IMR-90 (cell line): ENCODE measurements around the gene IFNL1. TPM values are rescaled to one million over a fixed set of nuclear protein-coding genes. Genes with fewer than 3 reads are reported as not detected.
A peak's percentile ranks its signal among the peaks of the same experiment; 100 is the strongest.

ENCODE experiments used
- ATAC-seq: fragments of 200-7000 bp; cut with Tn5 transposase; 2 replicates; pipeline ENCODE4 v1.9.1; 2020; ENCODE audit warnings: low read depth, mild to moderate bottlenecking, moderate library complexity
- BruUV-seq: library from RNA; stranded (reverse); fragments of 400-500 nt; replicated peaks from 2 replicates; lab custom pipeline; 2021; lab: Mats Ljungman, UMichigan
- CTCF ChIA-PET: fragments of 300-600 bp; formaldehyde crosslinking; extraction: SDS; loops from one replicate; lab custom pipeline; 2021; ENCODE audit warnings: antibody characterized with exemption; lab: Yijun Ruan, JAX
- POLR2A ChIA-PET: fragments of 300-600 bp; sonication (Branson Sonifier 250); formaldehyde crosslinking; loops from one replicate; lab custom pipeline; 2022; ENCODE audit warnings: antibody characterized with exemption; ENCODE audit not compliant: unreplicated experiment; lab: Charles Lee
- DNase-seq: peaks from one replicate; pipeline ENCODE4 v3.0.0; 2013
- H2AFZ ChIP-seq: replicated peaks from 2 replicates; pipeline ENCODE3; 2013; ENCODE audit warnings: low read length, mild to moderate bottlenecking; ENCODE audit not compliant: poor library complexity
- H2AK5ac ChIP-seq: 2 replicates; pipeline ENCODE4 v1.6.1; 2013; ENCODE audit warnings: low read depth, low read length, inconsistent platforms
- H2AK9ac ChIP-seq: replicated peaks from 2 replicates; pipeline ENCODE3; 2013; ENCODE audit warnings: mild to moderate bottlenecking, low read depth, low read length, moderate library complexity; ENCODE audit not compliant: poor library complexity
- H2BK120ac ChIP-seq: 2 replicates; pipeline ENCODE4 v1.6.1; 2013; ENCODE audit warnings: low read depth, low read length, inconsistent platforms
- H2BK15ac ChIP-seq: 3 replicates; pipeline ENCODE4 v1.6.1; 2013; ENCODE audit warnings: low read depth, low read length, inconsistent platforms
- H2BK20ac ChIP-seq: 2 replicates; pipeline ENCODE4 v1.6.1; 2013; ENCODE audit warnings: low read depth, mild to moderate bottlenecking, inconsistent platforms, low read length, moderate library complexity
- H2BK5ac ChIP-seq: 2 replicates; pipeline ENCODE4 v1.6.1; 2013; ENCODE audit warnings: mild to moderate bottlenecking, low read depth, low read length, inconsistent platforms; ENCODE audit not compliant: poor library complexity, severe bottlenecking
- H3K14ac ChIP-seq: replicated peaks from 2 replicates; pipeline ENCODE4 v1.6.1; 2013; ENCODE audit warnings: low read depth, low read length, inconsistent platforms
- H3K18ac ChIP-seq: 2 replicates; pipeline ENCODE4 v1.6.1; 2013; ENCODE audit warnings: low read depth, low read length, control low read depth
- H3K23ac ChIP-seq: 2 replicates; pipeline ENCODE4 v1.6.1; 2013; ENCODE audit warnings: low read depth, low read length, inconsistent platforms
- H3K27ac ChIP-seq: 2 replicates; pipeline ENCODE4 v1.5.1; 2013; ENCODE audit warnings: mild to moderate bottlenecking, control low read depth, low read length; ENCODE audit not compliant: insufficient read depth
- H3K27me3 ChIP-seq: 2 replicates; pipeline ENCODE4 v1.6.1; 2013; ENCODE audit warnings: low read length; ENCODE audit not compliant: control insufficient read depth, insufficient read depth
- H3K36me3 ChIP-seq: 2 replicates; pipeline ENCODE4 v1.6.1; 2013; ENCODE audit warnings: low read length, mixed read lengths; ENCODE audit not compliant: control insufficient read depth, insufficient read depth
- H3K4ac ChIP-seq: 2 replicates; pipeline ENCODE4 v1.6.1; 2013; ENCODE audit warnings: low read depth, low read length, inconsistent platforms
- H3K4me1 ChIP-seq: 2 replicates; pipeline ENCODE4 v1.6.1; 2013; ENCODE audit warnings: low read length, mixed read lengths; ENCODE audit not compliant: control insufficient read depth, insufficient read depth
- H3K4me2 ChIP-seq: 2 replicates; pipeline ENCODE4 v1.6.1; 2013; ENCODE audit warnings: low read depth, mild to moderate bottlenecking, control low read depth, low read length, moderate library complexity
- H3K4me3 ChIP-seq: 2 replicates; pipeline ENCODE4 v1.5.1; 2013; ENCODE audit warnings: low read depth, mild to moderate bottlenecking, control low read depth, low read length, moderate library complexity; ENCODE audit not compliant: insufficient read depth
- H3K56ac ChIP-seq: 2 replicates; pipeline ENCODE4 v1.6.1; 2013; ENCODE audit warnings: low read length, inconsistent platforms; ENCODE audit not compliant: insufficient read depth; ENCODE audit errors: extremely low read depth
- H3K79me1 ChIP-seq, 2 experiments: 2 replicates each; pipeline ENCODE4 v1.6.1; 2013; ENCODE audit warnings: low read length in 2 of 2, inconsistent platforms in 1 of 2, low read depth in 1 of 2
- H3K9ac ChIP-seq: 2 replicates; pipeline ENCODE4 v1.6.1; 2013; ENCODE audit warnings: low read depth, low read length, control low read depth
- H3K9me1 ChIP-seq: 2 replicates; pipeline ENCODE4 v1.6.1; 2013; ENCODE audit warnings: low read length, inconsistent platforms; ENCODE audit not compliant: insufficient read depth
- H3K9me3 ChIP-seq: 2 replicates; pipeline ENCODE4 v1.6.1; 2013; ENCODE audit warnings: low read length; ENCODE audit not compliant: control insufficient read depth, insufficient read depth
- H4K20me1 ChIP-seq: 2 replicates; pipeline ENCODE4 v1.6.1; 2013; ENCODE audit warnings: low read length, inconsistent platforms; ENCODE audit not compliant: insufficient read depth
- H4K5ac ChIP-seq: 2 replicates; pipeline ENCODE4 v1.6.1; 2013; ENCODE audit warnings: mild to moderate bottlenecking, low read depth, low read length, control low read depth
- H4K8ac ChIP-seq, 2 experiments: 2 replicates each; pipeline ENCODE4 v1.6.1; 2013; ENCODE audit warnings: low read depth in 2 of 2, low read length in 2 of 2, control low read depth in 1 of 2, inconsistent platforms in 1 of 2
- H4K91ac ChIP-seq: 2 replicates; pipeline ENCODE4 v1.6.1; 2013; ENCODE audit warnings: low read depth, low read length, inconsistent platforms; ENCODE audit not compliant: insufficient read depth
- BHLHE40 ChIP-seq: fragments of 150-350 bp; IDR thresholded peaks from 2 replicates; pipeline ENCODE4 v1.6.1; 2016; ENCODE audit warnings: mild to moderate bottlenecking, low read depth, low read length
- CEBPB ChIP-seq: IDR thresholded peaks from 2 replicates; pipeline ENCODE4 v1.6.1; 2012; ENCODE audit warnings: low read depth, low read length, improper control_type of control experiment
- CHD1 ChIP-seq: IDR thresholded peaks from 2 replicates; pipeline ENCODE4 v1.6.1; 2012; ENCODE audit warnings: low read depth, low read length, improper control_type of control experiment
- CTCF ChIP-seq: conservative IDR thresholded peaks from 2 replicates; pipeline ENCODE4 v1.5.1; 2012; ENCODE audit warnings: mild to moderate bottlenecking, low read depth, low read length, improper control_type of control experiment
- ELK1 ChIP-seq: fragments of 150-350 bp; IDR thresholded peaks from 2 replicates; pipeline ENCODE4 v1.6.1; 2016; ENCODE audit warnings: low read depth, mild to moderate bottlenecking, low read length, moderate library complexity, borderline replicate concordance
- FOS ChIP-seq: fragments of 150-350 bp; IDR thresholded peaks from 2 replicates; pipeline ENCODE4 v1.6.1; 2016; ENCODE audit warnings: low read depth, low read length
- MAFK ChIP-seq: IDR thresholded peaks from 2 replicates; pipeline ENCODE4 v1.6.1; 2012; ENCODE audit warnings: low read depth, low read length, improper control_type of control experiment
- MAZ ChIP-seq: IDR thresholded peaks from 2 replicates; pipeline ENCODE4 v1.6.1; 2012; ENCODE audit warnings: low read depth, mild to moderate bottlenecking, low read length, improper control_type of control experiment, moderate library complexity, borderline replicate concordance
- MXI1 ChIP-seq: IDR thresholded peaks from 2 replicates; pipeline ENCODE4 v1.6.1; 2012; ENCODE audit warnings: low read depth, mild to moderate bottlenecking, low read length, moderate library complexity, borderline replicate concordance
- NFE2L2 ChIP-seq: fragments of 150-350 bp; IDR thresholded peaks from 2 replicates; pipeline ENCODE4 v1.6.1; 2016; ENCODE audit warnings: low read depth, mild to moderate bottlenecking, low read length
- POLR2A ChIP-seq: IDR thresholded peaks from 2 replicates; pipeline ENCODE4 v1.6.1; 2012; ENCODE audit warnings: mild to moderate bottlenecking, low read depth, low read length
- RAD21 ChIP-seq: IDR thresholded peaks from 2 replicates; pipeline ENCODE4 v1.6.1; 2012; ENCODE audit warnings: low read length, improper control_type of control experiment
- RCOR1 ChIP-seq: IDR thresholded peaks from 2 replicates; pipeline ENCODE4 v1.6.1; 2012; ENCODE audit warnings: mild to moderate bottlenecking, low read length, improper control_type of control experiment; ENCODE audit not compliant: insufficient replicate concordance
- RFX5 ChIP-seq: IDR thresholded peaks from 2 replicates; pipeline ENCODE4 v1.8.0; 2012; ENCODE audit warnings: low read depth, mild to moderate bottlenecking, low read length, moderate library complexity
- SMC3 ChIP-seq: fragments of 150-350 bp; IDR thresholded peaks from 2 replicates; pipeline ENCODE4 v1.6.1; 2016; ENCODE audit warnings: low read depth, mild to moderate bottlenecking, antibody characterized with exemption, low read length, moderate library complexity
- USF2 ChIP-seq: fragments of 150-350 bp; IDR thresholded peaks from 2 replicates; pipeline ENCODE4 v1.6.1; 2017; ENCODE audit warnings: mild to moderate bottlenecking, antibody characterized with exemption, low read length, low read depth
- WGBS, 2 experiments: methylation state at CpG; one replicate each; pipeline versions ENCODE4 v1.1.5 to v1.1.7; 2013; ENCODE audit warnings: missing lambda C conversion rate in 2 of 2; ENCODE audit not compliant: insufficient read length in 1 of 2; ENCODE audit errors: extremely low coverage in 2 of 2; 5-methylcytosine and 5-hydroxymethylcytosine counted together
- dilution Hi-C: fragments of 300-500 bp; cut with HindIII; formaldehyde crosslinking; loops from one replicate; pipeline ENCODE4 v1.14.3; 2018; ENCODE audit warnings: low sequenced_read_pairs; ENCODE audit not compliant: unreplicated experiment
- in situ Hi-C: fragments of 300-500 bp; cut with MboI; formaldehyde crosslinking; loops from 3 replicates; pipeline ENCODE4 v1.14.3; 2019; ENCODE audit warnings: low sequenced_read_pairs, inconsistent platforms, mixed read lengths
- intact Hi-C: fragments of 100-400 bp; cut with micrococcal nuclease; formaldehyde crosslinking; loops from 2 replicates; pipeline ENCODE4 v1.10.0; 2022
- polyA plus RNA-seq, 3 experiments: library from polyadenylated mRNA; depleted of rRNA; stranded (reverse); fragments of >200 nt; gene quantifications; 2 replicates each; pipeline ENCODE4 v1.2.3, GENCODE V29; 2012; ENCODE audit warnings: low replicate concordance in 1 of 3
- total RNA-seq: library from RNA; depleted of rRNA; stranded (reverse); fragments of >200 nt; gene quantifications from 2 replicates; pipeline ENCODE4 v1.2.3, GENCODE V29; 2012

Gene IFNL1
- total and polyA plus RNA-seq, 2 of the 4 experiments (the other 2 are of a cell fraction) = not detected

- no peak overlapping the region for H3K23ac ChIP-seq
- H2AFZ ChIP-seq = no peak overlapping the region
- H3K27me3 ChIP-seq = peaks cover 30% of the 10 kb centered on the region
- H2BK5ac ChIP-seq = no peak overlapping the region
- dilution Hi-C loops = no loop called here
- no peak overlapping the region for H3K56ac ChIP-seq
- in situ Hi-C loops = loop anchor here (10.0 kb wide), 1 partner anchor 366 kb away; no protein-coding TSS in a partner anchor
- no TSS peak for BruUV-seq
- no peaks in the 10 kb centered on the region for H3K36me3 ChIP-seq
- H4K20me1 ChIP-seq = no peaks in the 10 kb centered on the region; the same call in 1 of the 2 replicates
- no CpG with 5 or more reads among the region's 10 CpGs for WGBS, 2 experiments
- no peak overlapping the region for H3K27ac ChIP-seq
- H4K5ac ChIP-seq = no peak overlapping the region
- no peak overlapping the region for H2BK20ac ChIP-seq
- H3K79me1 ChIP-seq = no peaks in the 10 kb centered on the region
- no peak overlapping the region for H4K91ac ChIP-seq
- H3K18ac ChIP-seq = no peak overlapping the region
- H3K4me2 ChIP-seq = peak overlapping the region; percentile 51; the same call in 1 of the 2 replicates
- no peak overlapping the region for H3K4ac ChIP-seq
- no peak overlapping the region for H2AK9ac ChIP-seq
- H3K9me1 ChIP-seq = no peaks in the 10 kb centered on the region
- H2BK120ac ChIP-seq = no peak overlapping the region
- TF ChIP-seq FOS (no peak), ELK1 (no peak), RAD21 (no peak), BHLHE40 (no peak), CHD1 (no peak), RFX5 (no peak), MXI1 (no peak), MAZ (no peak), USF2 (no peak), SMC3 (no peak), NFE2L2 (no peak), POLR2A (no peak), CEBPB (no peak), CTCF (no peak), MAFK (no peak), RCOR1 (no peak)
- CTCF ChIA-PET = no interaction called here
- intact Hi-C loops = no loop called here
- peaks cover 2% of the 10 kb centered on the region; the same call in 1 of the 2 replicates for H3K4me1 ChIP-seq
- H2AK5ac ChIP-seq = no peak overlapping the region
- H3K4me3 ChIP-seq = no peak overlapping the region
- ATAC-seq (no peak), DNase-seq (no peak)
- POLR2A ChIA-PET = no interaction called here
- no peaks in the 10 kb centered on the region for H3K9me3 ChIP-seq
- no peak overlapping the region for H3K9ac ChIP-seq
- no peak overlapping the region for H2BK15ac ChIP-seq
- H3K14ac ChIP-seq = no peak overlapping the region
- H4K8ac ChIP-seq = no peak overlapping the region
Measured at GRCh38 chr19:39321117-39321831, 25.1 kb downstream of the IFNL1 start.
